IPS DF 6.9 (cell line): Measurements from ENCODE around the gene PRR7.

Source experiments
- DNase-seq: peaks from one replicate; pipeline ENCODE4 v3.0.0-alpha.2; 2013; ENCODE audit warnings: low read depth, low spot score
- H3K27ac ChIP-seq: one replicate; pipeline ENCODE4 v1.5.1; 2013; ENCODE audit warnings: low read length, control low read depth
- H3K27me3 ChIP-seq: 2 replicates; pipeline ENCODE4 v1.6.1; 2013; ENCODE audit warnings: mild to moderate bottlenecking, low read length; ENCODE audit not compliant: control insufficient read depth, insufficient read depth
- H3K36me3 ChIP-seq: 2 replicates; pipeline ENCODE4 v1.6.1; 2013; ENCODE audit warnings: low read length; ENCODE audit not compliant: control insufficient read depth, insufficient read depth
- H3K4me1 ChIP-seq: 2 replicates; pipeline ENCODE4 v1.6.1; 2013; ENCODE audit warnings: low read length; ENCODE audit not compliant: control insufficient read depth, insufficient read depth
- H3K4me3 ChIP-seq: 2 replicates; pipeline ENCODE4 v1.5.1; 2013; ENCODE audit warnings: mild to moderate bottlenecking, low read length
- H3K9me3 ChIP-seq: 2 replicates; pipeline ENCODE4 v1.6.1; 2013; ENCODE audit warnings: low read length, inconsistent platforms; ENCODE audit not compliant: control insufficient read depth, insufficient read depth
- WGBS: extraction: QIAGEN DNeasy Blood & Tissue Kit; methylation state at CpG from one replicate; pipeline ENCODE4 v1.1.7; 2013; ENCODE audit warnings: mixed read lengths, missing lambda C conversion rate; ENCODE audit not compliant: insufficient read length, insufficient coverage; 5-methylcytosine and 5-hydroxymethylcytosine counted together

The PRR7 gene

GRCh38 chr5:177425196-177425800 is 21.3 kb upstream of the PRR7 start:
- H3K4me3 ChIP-seq, result peak overlapping the region; percentile 76; the same call in 1 of the 2 replicates
- H3K4me1 ChIP-seq, result no peaks in the 10 kb centered on the region
- DNase-seq, result no peak
- no peak overlapping the region for H3K27ac ChIP-seq
- no peaks in the 10 kb centered on the region for H3K9me3 ChIP-seq
- WGBS, result no CpG with 5 or more reads among the region's 13 CpGs
- H3K36me3 ChIP-seq, result no peaks in the 10 kb centered on the region
- no peaks in the 10 kb centered on the region for H3K27me3 ChIP-seq

GRCh38 chr5:177425801-177426565 is 20.6 kb upstream of the PRR7 start:
- Histone ChIP-seq H3K27ac (no peak overlapping the region), H3K27me3 (no peaks in the 10 kb centered on the region), H3K4me3 (peak overlapping the region; percentile 76; the same call in 1 of the 2 replicates), H3K9me3 (no peaks in the 10 kb centered on the region), H3K4me1 (no peaks in the 10 kb centered on the region), H3K36me3 (no peaks in the 10 kb centered on the region; the same call in 1 of the 2 replicates)
- WGBS, result no CpG with 5 or more reads among the region's 52 CpGs
- peak; percentile 100 for DNase-seq

GRCh38 chr5:177426566-177427210 is 19.9 kb upstream of the PRR7 start, which contains the start of gene GRK6:
TSS of gene GRK6 (plus strand) at chr5:177426676. CDS start at chr5:177426846, 170 bp downstream.
- no peaks in the 10 kb centered on the region for H3K4me1 ChIP-seq
- peaks cover 6% of the 10 kb centered on the region; the same call in 1 of the 2 replicates for H3K36me3 ChIP-seq
- no peaks in the 10 kb centered on the region for H3K9me3 ChIP-seq
- WGBS, result no CpG with 5 or more reads among the region's 82 CpGs
- peak within 1 kb of the TSS; percentile 76 for H3K4me3 ChIP-seq
- DNase-seq, result no peak
- H3K27ac ChIP-seq, result no peak within 1 kb of the TSS
- no peaks in the 10 kb centered on the region for H3K27me3 ChIP-seq

- peaks cover 13% of the 10 kb centered on the region; the same call in 1 of the 2 replicates for H3K36me3 ChIP-seq
- peak overlapping the region; percentile 74; the same call in 1 of the 2 replicates for H3K4me3 ChIP-seq
- H3K27me3 ChIP-seq, result no peaks in the 10 kb centered on the region
- no CpG with 5 or more reads among the region's 11 CpGs for WGBS
- no peaks in the 10 kb centered on the region for H3K9me3 ChIP-seq
- DNase-seq, result no peak
- H3K4me1 ChIP-seq, result no peaks in the 10 kb centered on the region
- no peak overlapping the region for H3K27ac ChIP-seq
Observed at GRCh38 chr5:177427211-177427822, 19.3 kb upstream of the PRR7 start.

GRCh38 chr5:177427919-177428573 is 18.6 kb upstream of the PRR7 start:
- no peak for DNase-seq
- H3K27ac ChIP-seq, result no peak overlapping the region
- no peak overlapping the region for H3K4me3 ChIP-seq
- no CpG with 5 or more reads among the region's 11 CpGs for WGBS
- H3K36me3 ChIP-seq, result peaks cover 14% of the 10 kb centered on the region; the same call in 1 of the 2 replicates
- H3K9me3 ChIP-seq, result no peaks in the 10 kb centered on the region
- no peaks in the 10 kb centered on the region for H3K4me1 ChIP-seq
- no peaks in the 10 kb centered on the region for H3K27me3 ChIP-seq

GRCh38 chr5:177428574-177429217 is 17.9 kb upstream of the PRR7 start:
- no CpG with 5 or more reads among the region's 10 CpGs for WGBS
- Histone ChIP-seq H3K4me3 (no peak overlapping the region), H3K27me3 (no peaks in the 10 kb centered on the region), H3K27ac (no peak overlapping the region), H3K36me3 (peaks cover 19% of the 10 kb centered on the region), H3K4me1 (no peaks in the 10 kb centered on the region), H3K9me3 (no peaks in the 10 kb centered on the region)
- DNase-seq, result no peak

- Histone ChIP-seq H3K9me3 (no peaks in the 10 kb centered on the region), H3K4me1 (no peaks in the 10 kb centered on the region), H3K27me3 (no peaks in the 10 kb centered on the region), H3K27ac (no peak overlapping the region), H3K36me3 (peaks cover 25% of the 10 kb centered on the region), H3K4me3 (no peak overlapping the region)
- no peak for DNase-seq
- WGBS, result no CpG with 5 or more reads among the region's 6 CpGs
Observed at GRCh38 chr5:177429248-177430040, 17.2 kb upstream of the PRR7 start.

GRCh38 chr5:177430140-177430951 is 16.3 kb upstream of the PRR7 start:
- Histone ChIP-seq H3K9me3 (no peaks in the 10 kb centered on the region), H3K4me3 (no peak overlapping the region), H3K4me1 (no peaks in the 10 kb centered on the region), H3K27me3 (no peaks in the 10 kb centered on the region), H3K36me3 (peaks cover 34% of the 10 kb centered on the region), H3K27ac (no peak overlapping the region)
- WGBS, result no CpG with 5 or more reads among the region's 26 CpGs
- DNase-seq, result no peak

- peaks cover 36% of the 10 kb centered on the region for H3K36me3 ChIP-seq
- H3K4me3 ChIP-seq, result no peak overlapping the region
Observed at GRCh38 chr5:177430972-177431316, 15.7 kb upstream of the PRR7 start.

More at GRCh38 chr5:177430972-177431316, 15.7 kb upstream of the PRR7 start:
- no CpG with 5 or more reads among the region's 7 CpGs for WGBS
- DNase-seq, result no peak
- Histone ChIP-seq H3K27me3 (no peaks in the 10 kb centered on the region), H3K27ac (no peak overlapping the region), H3K9me3 (no peaks in the 10 kb centered on the region), H3K4me1 (no peaks in the 10 kb centered on the region)
